ENCODE measurements around the gene MYORG.
A peak's percentile ranks its signal among the peaks of the same experiment; 100 is the strongest.

The MYORG gene

DNA sequence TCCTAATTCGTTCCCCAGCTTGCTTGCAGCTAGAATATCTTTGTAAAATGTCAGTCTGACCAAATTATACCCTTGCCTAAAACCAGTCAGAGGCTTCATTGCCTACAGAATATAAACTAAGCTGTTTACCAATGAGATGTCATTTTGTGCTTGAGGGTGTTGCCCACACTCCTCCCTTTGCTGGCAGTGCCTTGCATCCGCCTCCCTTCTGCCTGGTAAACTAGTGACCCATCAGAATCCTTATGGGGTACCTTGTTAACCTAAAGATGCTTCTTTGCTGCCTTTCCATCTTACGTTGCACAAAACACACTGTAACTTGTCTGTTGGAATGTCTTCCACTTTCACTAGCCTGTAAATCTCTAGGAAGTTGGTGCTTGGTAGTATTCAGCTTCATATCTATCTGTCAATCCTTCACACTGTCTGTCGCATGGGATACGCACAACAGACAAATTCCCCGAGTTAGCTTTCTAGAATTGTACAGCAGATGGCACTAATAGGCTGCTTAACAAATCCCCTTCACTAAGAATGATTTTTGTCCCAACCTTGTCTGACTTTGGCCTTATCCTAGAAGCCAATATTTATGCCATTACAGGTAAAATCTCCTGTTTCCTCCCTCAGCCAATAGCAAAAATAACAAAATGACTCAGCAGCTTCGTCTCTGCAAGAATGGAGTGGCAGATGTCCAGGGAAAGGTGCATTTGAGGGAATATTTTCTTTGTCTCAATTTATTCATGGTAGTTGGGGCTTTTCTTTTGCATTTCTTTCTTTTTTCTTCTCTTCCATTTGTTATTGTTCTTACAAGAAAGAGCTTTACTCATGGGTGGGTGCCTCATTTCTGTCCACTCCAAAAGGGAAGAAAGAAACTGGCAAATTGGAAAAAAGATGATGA lies 44.4 kb downstream of the MYORG start:
- no peak for DNase-seq

DNA sequence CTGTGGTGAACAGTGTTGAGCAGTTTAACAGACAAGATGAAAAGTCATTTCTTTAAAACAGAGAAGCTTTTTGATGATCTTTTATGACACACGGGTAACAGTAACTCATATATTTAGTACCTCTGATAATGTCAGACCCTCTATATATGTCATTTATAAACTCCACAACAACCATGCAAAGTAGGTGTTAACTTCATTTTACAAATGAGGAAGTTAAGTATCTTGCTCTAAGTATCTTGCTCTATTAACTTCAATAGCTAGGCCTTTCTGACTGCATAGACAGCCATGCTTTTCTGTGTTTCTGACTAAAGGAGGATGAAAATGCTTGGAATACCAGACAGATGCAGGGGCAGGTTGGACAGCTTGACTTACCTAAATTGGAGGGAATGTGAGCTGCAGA lies 45.5 kb downstream of the MYORG start:
- DNase-seq = no peak

DNA sequence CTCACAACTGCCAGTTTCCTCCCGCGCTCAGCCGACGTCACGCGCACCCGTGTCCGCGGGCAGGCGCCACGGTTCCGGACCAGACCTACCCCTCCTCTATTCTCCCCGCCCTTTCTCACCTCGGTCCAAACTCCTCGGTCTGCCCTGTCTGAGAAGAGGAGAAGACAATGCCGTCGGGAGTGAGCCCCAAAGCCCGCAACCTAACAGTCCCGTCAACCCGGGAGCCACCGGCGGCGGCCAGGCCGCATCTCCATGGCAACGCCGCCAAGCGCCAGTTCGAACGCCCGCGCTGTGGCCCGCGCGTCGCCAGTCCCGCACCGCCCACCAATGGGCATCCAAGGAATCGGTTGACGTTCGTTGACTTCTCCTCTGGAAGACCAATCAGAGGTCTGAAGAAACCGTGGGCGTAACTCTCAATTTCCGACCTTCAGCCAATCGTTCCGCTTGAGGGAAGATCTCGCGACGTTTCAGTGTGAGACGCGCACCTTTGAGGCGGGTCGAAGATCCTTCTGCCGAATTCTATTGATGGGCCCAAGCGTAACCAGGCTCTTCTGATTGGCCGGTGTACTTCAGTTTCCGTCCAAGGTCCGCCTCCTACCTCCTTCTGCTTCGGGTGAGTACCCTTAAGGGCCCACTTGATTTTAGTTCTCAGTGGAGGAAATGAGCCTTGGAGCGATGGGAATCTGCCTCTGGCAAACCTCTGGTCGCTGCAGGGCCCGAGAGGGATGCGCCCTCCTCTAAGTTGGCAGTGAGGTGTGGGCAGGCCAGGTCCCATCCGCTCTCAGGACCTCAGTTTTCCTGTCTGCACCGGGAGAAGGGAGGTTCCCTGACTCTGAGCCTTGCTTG lies 47.5 kb downstream of the MYORG start, which contains the start of the genes KIF24 and NUDT2:
KIF24 (minus strand) TSS at position 282 of the 846 bp plus-strand sequence. CDS start 17,922 bp downstream, outside the sequence.
NUDT2 (plus strand) TSS at position 583 of the 846 bp plus-strand sequence. CDS start 9,471 bp downstream, outside the sequence.
- DNase-seq = peak; percentile 90 to 97

DNA sequence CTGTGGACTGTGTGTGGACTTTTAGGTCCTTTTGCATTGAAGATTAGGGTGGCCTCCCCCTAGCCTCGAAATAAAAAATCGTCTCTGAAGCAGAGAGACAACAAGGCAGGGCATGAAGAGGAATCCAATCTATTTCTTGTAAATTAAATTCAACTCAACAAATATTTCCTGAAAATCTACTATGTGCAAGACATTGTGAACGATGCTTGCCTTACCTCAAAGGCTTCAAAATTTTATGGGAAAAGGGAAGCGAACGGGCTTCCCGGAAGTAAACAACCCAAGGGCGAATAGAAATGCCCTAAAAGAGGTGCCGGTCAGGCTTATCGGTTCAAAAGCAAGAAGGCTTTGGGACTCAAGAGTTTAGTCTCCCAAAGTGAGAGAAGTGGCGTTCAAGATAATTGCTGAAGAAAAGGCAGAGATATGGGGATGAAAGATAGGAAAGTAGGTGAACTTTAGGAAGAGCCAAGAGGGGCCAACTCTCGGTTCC lies 48.2 kb downstream of the MYORG start:
- DNase-seq = no peak

GRCh38 chr9:34326690-34327089 lies 50.0 kb downstream of the MYORG start:
- no peak for DNase-seq

GRCh38 chr9:34322899-34323591 lies 53.7 kb downstream of the MYORG start:
- no peak for DNase-seq

- DNase-seq = no peak
These were observed 55.2 kb downstream of the MYORG start for GRCh38 chr9:34321451-34321850.

DNA sequence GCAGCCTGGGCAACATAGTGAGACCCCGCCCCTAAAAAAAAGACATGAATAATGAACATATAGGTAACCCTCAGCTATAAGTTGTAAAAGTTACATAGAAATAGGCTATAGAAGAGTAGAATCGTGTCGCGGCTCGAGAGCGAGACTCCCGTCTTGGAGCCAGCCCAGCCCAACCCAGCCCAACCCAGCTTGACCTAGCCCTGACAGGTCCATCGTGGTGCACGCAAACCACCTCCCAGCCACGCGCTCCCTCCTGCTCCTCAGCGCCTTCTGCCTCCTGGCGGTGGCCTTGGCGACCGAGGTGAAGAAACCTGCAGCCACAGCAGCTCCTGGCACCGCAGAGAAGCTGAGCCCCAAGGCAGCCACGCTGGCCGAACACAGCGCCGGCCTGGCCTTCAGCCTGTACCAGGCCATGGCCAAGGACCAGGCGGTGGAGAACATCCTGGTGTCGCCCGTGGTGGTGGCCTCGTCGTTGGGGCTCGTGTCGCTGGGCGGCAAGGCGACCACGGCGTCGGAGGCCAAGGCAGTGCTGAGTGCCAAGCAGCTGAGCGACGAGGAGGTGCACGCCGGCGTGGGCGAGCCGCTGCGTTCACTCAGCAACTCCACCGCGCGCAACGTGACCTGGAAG lies 58.4 kb downstream of the MYORG start:
- DNase-seq = no peak

DNA sequence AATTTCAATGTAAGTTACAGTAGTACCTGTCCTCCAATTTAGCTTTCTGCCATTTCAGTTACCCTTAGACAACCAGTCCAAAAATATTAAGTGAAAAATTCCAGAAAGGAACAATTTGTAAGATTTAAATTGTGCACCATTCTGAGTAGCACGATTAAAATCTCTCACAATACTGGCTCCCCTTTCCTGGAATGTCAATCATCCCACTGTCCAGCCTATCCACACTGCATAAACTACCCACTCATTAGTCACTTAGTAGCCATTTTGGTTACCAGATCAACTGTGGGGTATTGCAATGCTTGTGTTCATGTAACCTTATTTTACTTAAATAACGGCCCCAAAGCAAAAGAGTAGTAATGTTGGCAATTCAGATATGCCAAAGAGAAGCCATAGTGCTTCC lies 59.3 kb downstream of the MYORG start:
- no peak for DNase-seq

Data from stimulated activated CD4-positive, alpha-beta T cell treated with anti-CD3 and anti-CD28 coated beads, Interleukin-4, amount 100 ng/mL, for 4 hours (primary cell).